Activated naive CD4-positive, alpha-beta T cell treated with anti-CD3 and anti-CD28 coated beads, Interleukin-2, amount 50 U/mL, for 16 hours (primary cell): Measurements from ENCODE around the gene PTPRN.
A peak's percentile ranks its signal among the peaks of the same experiment; 100 is the strongest.
"Not testable (repeated sequence)": the region's sequence is repeated elsewhere in the genome, so short reads cannot be mapped to it uniquely, and the experiment has no call there.

Source experiments
- DNase-seq: peaks from one replicate; pipeline ENCODE4 v3.0.0-alpha.2; 2020

Gene PTPRN

DNA sequence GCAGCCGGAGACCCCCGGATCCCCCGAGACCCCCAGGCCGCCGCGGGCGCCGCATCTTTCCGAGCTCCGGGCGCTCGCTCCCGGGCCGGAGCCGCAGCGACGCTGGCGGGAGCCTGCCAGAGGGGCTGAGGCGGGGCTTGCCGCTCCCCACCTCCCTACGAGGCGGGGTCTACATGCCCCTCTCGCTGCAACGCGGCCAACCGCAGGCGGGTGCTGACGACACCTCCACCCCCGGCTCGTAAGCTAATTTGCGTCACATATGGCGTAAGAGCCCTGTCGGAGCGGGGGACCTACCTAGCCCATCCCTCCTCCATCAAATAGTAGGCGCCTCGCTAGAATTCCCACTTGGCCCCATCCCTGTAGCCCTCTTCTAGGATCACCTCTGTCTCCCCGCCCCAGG is at the start of gene PTPRN:
Gene PTPRN (minus strand): TSS at position 124 of the 400 bp plus-strand sequence. CDS start 69 bp downstream, at position 55.
- no peak for DNase-seq

DNA sequence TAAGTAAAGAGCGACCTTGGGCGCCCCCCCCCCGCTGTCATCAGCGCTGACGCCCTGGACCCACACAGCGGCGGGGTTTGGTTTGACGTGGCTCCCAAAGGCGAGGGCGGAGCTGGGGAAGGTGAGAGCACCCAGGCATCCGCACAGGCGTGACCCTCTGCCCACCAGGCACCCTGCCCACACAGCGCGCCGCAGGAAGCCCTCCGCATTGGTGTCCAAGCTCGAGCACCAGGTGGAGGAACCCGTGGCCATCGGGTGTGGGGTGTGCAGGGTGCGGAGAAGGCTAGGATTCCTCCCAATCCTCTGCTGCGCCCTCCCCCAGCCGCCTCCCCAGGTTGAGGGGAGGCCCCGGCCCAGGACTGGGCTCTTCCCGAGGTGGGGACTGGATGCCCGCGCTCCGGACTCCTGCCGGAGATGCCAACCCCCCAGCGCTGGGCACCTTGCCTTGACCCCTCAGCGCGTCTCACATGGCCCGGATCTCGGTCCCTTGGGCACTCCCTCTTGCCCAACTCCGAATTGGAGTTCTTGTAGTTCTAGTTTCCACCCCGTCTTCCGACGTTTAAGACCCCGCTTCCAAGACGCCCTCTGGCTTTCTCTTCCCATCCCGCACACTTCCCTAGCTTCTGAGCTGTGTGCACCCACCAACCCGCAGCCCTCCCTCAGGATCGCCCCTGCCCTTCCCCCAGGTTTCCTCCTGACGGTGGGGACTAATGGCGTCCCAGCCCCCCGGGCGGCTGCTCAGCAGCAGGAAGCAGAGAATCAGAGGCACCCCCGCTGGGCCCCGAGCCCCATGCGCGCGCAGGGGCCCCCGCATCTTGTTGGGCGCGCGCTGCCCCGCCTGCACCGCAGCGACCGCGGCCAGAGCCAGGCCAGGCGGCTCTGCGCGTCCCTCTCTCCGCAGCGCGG is 49.2 kb upstream of the PTPRN start:
- no peak for DNase-seq

GRCh38 chr2:219356834-219357233 is 47.6 kb upstream of the PTPRN start:
- DNase-seq, result no peak

DNA sequence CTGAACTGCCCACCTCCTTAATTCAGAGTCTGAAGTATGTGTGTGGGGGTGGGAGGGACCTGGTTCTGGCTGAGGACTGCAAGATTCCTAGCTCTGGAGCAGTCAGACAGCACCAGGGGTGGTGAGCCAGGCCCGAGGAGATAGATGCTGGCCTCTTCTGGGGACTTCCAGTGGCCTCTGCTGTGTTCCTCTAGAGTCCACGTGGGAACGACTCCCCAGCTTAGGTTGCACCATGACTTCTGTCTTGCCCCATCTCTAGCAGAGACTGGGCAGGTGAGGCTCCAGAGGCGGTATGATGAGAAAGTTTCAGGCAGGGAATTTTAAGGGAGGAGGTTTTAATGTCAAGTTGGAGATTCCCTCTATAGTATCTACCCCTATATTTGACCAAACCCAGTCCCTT is 45.4 kb upstream of the PTPRN start:
- no peak for DNase-seq

GRCh38 chr2:219353129-219353528 is 43.9 kb upstream of the PTPRN start:
- DNase-seq, result no peak

- peak; percentile 64 for DNase-seq
Measured at GRCh38 chr2:219352448-219353023, 43.3 kb upstream of the PTPRN start.

GRCh38 chr2:219350710-219351221 is 41.6 kb upstream of the PTPRN start:
- DNase-seq, result no peak

DNA sequence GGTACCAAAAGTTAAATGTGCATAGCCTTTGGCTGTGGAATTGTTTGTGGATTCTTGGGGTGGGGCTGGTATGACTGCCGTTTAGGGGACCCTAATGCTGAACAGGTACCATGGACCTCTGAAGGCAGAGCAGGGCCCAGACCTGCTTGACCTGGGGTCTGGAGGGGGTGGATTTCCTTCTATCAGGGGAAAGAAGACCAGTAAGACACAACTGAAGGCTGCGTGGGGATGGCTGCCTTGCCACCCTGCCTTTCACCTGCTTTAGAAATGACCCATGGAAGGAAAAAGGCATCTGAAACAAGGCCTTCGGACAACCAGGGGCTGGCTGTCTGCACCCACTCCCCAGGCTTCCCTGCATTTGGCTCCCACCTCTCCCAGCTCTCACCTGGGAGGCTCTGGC is 41.0 kb upstream of the PTPRN start:
- DNase-seq, result no peak

DNA sequence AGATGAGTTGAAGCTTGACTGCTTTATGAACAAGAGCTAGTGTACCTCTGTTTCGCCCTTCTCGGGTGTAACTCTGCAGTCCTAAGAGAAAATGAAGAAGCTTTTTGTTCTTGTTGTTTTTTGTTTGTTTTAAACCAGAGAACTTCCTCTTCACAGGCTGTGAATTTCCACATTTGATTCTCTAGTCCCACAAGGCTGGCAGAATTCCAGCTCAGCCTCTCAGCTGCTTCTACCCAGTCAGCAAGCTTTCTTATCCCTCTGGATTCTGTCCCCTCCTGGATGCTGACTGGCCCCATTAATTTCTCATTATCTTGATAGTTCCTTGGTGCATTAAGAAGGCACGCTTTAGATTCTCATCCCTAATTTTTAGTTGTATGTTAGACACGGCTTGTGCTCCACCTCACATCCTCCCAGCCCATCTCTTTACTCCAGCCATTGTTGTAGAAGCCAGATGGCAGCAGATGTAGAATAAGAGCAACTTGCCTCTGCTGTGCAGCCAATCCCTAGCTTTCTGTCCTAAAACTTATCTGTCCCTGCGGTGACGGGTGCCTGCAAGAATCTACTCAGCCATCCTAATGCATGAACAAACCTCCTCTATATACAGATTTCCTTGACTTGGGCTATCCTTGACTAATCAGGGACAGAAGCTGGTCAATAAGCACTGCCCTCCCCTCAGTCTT is 35.7 kb upstream of the PTPRN start:
- DNase-seq, result no peak

DNA sequence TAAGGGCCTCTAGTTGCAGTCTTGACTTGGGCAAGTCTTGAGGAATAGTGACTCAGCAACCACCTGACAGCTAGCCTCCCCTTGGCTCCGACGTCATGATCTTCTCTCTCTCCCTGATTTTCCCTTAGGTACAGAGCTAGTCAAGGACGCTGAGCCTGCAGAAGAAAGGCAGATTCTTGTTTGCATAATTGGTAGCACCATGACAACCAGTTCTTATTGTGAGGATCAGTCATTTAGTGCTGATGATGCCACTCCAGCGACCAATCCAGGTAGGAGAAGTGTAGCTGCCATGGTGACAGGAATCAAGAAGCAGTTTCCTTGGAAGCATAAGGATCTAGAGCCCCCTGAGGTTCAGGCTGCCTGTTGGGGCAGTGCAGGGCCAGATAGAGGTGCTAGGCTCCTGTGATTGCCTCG is 26.2 kb upstream of the PTPRN start:
- no peak for DNase-seq

GRCh38 chr2:219334076-219334475 is 24.9 kb upstream of the PTPRN start:
- DNase-seq, result no peak

- DNase-seq, result no peak
Measured at GRCh38 chr2:219332542-219332941, 23.3 kb upstream of the PTPRN start, which contains the start of gene RESP18. Gene RESP18 (minus strand): TSS chr2:219332744.

DNA sequence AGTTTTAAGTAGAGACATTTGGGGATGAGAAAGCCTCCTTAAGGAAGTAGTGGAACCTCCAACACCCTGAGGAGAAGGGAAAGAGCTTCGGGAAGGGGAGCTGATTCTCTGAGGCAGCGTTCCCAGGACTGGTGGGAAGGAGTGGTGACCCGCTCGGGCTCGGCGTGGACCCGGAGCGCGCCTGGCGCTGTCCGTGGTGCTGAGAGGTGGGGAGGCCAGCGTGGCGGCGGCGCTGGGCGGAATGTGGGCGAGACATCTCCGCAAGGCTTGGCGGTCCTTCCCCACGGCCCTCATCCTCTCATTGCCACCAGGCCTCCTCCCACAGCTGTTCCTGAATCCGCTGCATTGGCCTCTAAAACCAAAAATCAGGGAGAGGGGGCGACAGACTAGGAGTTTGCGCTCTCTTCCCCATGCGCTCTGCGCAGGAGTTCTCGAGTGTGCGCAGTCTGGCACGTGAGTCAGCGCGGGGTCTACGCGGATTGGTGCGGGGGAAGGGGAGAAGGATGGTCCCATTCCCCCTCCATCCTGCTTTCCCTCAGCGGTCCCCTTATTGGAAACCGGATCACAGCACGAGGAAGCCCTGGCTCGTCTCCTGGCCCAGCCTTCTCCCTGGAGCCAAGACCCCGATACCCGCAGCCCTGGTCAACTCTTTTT is 22.5 kb upstream of the PTPRN start:
- DNase-seq, result no peak

GRCh38 chr2:219327719-219328118 is 18.5 kb upstream of the PTPRN start:
- no peak for DNase-seq

DNA sequence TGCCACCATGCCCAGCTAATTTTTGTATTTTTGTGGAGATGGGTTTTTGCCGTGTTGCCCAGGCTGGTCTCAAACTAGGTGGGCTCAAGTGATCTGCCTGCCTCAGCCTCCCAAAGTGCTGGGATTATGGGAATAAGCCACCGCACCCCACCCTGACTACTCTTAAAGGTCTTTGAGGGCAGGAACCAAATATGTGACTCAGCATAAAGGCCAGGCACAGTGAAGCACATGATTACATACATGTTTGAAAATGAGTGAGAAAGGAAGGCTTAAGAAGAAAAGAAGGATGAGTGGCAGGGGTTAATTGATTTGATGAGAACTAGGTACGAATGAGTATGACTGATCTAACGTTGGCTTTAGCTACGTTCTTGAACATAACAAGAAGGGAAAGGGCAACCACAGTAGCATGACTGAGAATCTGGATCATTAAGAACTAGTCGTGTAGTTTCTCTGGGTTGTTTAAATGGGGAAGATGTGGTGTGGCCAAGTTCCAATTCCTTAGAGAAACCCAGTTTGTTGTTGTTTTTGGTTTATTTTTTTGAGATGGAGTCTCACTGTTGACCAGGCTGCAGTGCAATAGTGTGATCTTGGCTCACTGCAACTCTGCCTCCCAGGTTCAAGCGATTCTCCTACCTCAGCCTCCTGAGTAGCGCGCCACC is 16.6 kb upstream of the PTPRN start:
- DNase-seq, result no peak

DNA sequence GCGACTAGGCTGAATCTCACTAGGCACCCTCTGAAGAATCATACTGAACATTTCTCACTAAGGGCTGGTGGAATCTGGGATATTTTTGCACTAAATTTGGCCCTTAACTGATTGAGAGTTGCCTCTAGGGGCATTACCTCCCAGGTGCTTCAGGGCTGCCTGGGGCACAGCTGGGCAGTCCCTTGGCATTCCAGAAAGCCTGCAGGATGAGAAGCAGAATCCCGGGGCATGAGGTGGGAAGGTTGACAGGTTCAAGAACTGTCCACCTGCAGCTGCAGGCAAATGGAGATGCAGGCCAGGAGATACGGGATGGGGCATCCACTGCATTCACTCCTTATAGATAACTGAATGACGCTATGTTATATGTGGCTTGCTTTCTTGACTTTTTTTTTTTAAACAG is 15.9 kb upstream of the PTPRN start:
- DNase-seq, result no peak

DNA sequence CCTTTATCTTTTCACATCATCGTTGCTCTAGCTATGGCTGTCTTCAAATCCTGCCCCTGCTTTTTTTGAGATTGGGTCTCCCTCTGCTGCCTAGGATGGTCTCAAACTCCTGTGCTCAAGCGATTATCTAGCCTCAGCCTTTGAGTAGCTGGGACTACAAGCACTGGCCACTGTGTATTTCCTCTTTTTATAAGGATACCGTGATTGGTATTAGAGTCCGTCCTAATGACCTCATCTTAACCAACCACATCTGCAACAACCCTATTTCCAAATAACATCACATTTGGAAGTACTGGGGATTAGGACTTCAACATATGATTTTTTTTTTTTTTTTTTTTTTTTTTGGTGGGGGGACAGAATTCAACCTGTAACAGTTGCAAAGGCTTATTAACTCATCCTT is 14.2 kb upstream of the PTPRN start:
- no peak for DNase-seq

GRCh38 chr2:219314804-219315468 is 5.7 kb upstream of the PTPRN start:
- DNase-seq, result no peak

DNA sequence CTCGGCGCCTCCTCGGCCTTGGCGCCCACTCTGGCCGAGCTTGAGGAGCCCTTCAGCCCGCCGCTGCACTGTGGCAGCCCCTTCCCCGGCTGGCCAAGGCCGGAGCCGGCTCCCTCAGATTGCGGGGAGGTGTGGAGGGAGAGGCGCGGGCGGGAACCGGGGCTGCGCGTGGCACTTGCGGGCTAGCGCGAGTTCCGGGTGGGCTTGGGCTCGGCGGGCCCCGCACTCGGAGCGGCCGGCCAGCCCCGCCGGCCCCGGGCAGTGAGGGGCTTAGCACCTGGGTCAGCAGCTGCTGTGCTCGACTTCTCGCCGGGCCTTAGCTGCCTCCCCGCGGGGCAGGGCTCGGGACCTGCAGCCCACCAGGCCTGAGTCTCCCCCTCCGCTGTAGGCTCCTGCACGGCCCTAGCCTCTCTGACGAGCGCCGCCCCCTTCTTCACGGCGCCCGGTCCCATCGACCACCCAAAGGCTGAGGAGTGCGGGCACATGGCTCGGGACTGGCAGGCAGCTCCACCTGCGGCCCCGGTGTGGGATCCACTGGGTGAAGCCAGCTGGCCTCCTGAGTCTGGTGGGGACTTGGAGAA is 3.6 kb upstream of the PTPRN start:
- DNase-seq, result not testable (repeated sequence)

- peak; percentile 72 for DNase-seq
Measured at GRCh38 chr2:219308142-219309101, 779 bp downstream of the PTPRN start.
